Loucy (cell line): ENCODE results near the gene BMX.

Source experiments
- H2AFZ ChIP-seq: fragments of 200-600 bp; sonication (generic); 2 replicates; pipeline ENCODE4 v1.6.0; 2016; ENCODE audit warnings: antibody characterized with exemption, mild to moderate bottlenecking, low read length, moderate library complexity
- H3F3A ChIP-seq: fragments of 200-600 bp; 2 replicates; pipeline ENCODE4 v1.6.0; 2016; ENCODE audit warnings: antibody characterized with exemption, low read depth, mild to moderate bottlenecking
- H3K27me3 ChIP-seq: fragments of 200-600 bp; sonication (generic); 2 replicates; pipeline ENCODE4 v1.6.1; 2014; ENCODE audit warnings: low read length, mild to moderate bottlenecking; ENCODE audit not compliant: insufficient read depth, poor library complexity, severe bottlenecking
- H3K36me3 ChIP-seq: fragments of 200-600 bp; sonication (generic); 2 replicates; pipeline ENCODE4 v1.6.1; 2016; ENCODE audit warnings: low read length; ENCODE audit not compliant: insufficient read depth
- H3K4me1 ChIP-seq: fragments of 200-600 bp; sonication (generic); 2 replicates; pipeline ENCODE4 v1.5.1; 2014; ENCODE audit warnings: low read length, mild to moderate bottlenecking; ENCODE audit not compliant: insufficient read depth, poor library complexity, severe bottlenecking
- H3K4me2 ChIP-seq: fragments of 200-600 bp; sonication (generic); 2 replicates; pipeline ENCODE4 v1.6.0; 2014; ENCODE audit warnings: antibody characterized with exemption, low read length, low read depth, mild to moderate bottlenecking; ENCODE audit not compliant: poor library complexity, severe bottlenecking
- H3K4me3 ChIP-seq: fragments of 200-600 bp; sonication (generic); 2 replicates; pipeline ENCODE4 v1.5.1; 2014; ENCODE audit warnings: low read length, mild to moderate bottlenecking, mixed read lengths; ENCODE audit not compliant: poor library complexity, severe bottlenecking
- H3K79me2 ChIP-seq: fragments of 200-600 bp; sonication (generic); 2 replicates; pipeline ENCODE4 v1.6.1; 2014; ENCODE audit warnings: low read length; ENCODE audit not compliant: insufficient read depth
- H3K9ac ChIP-seq: fragments of 200-600 bp; sonication (generic); 2 replicates; pipeline ENCODE4 v1.6.0; 2014; ENCODE audit warnings: mild to moderate bottlenecking, low read depth, low read length, moderate library complexity; ENCODE audit not compliant: poor library complexity, severe bottlenecking
- H3K9me2 ChIP-seq: fragments of 200-600 bp; sonication (generic); replicated peaks from 2 replicates; pipeline ENCODE4 v1.6.1; 2016; ENCODE audit warnings: low read depth, low read length, mixed read lengths
- H3K9me3 ChIP-seq: fragments of 200-600 bp; sonication (generic); 2 replicates; pipeline ENCODE4 v1.6.1; 2014; ENCODE audit warnings: mild to moderate bottlenecking, antibody characterized with exemption, low read length, low read depth; ENCODE audit not compliant: insufficient read depth
- H4K20me1 ChIP-seq: fragments of 200-600 bp; sonication (generic); 2 replicates; pipeline ENCODE4 v1.6.0; 2014; ENCODE audit warnings: antibody characterized with exemption, low read length, mild to moderate bottlenecking; ENCODE audit not compliant: insufficient read depth, poor library complexity, severe bottlenecking
- CTCF ChIP-seq: fragments of 200-600 bp; sonication (generic); conservative IDR thresholded peaks from 2 replicates; pipeline ENCODE4 v1.5.1; 2014; ENCODE audit warnings: mild to moderate bottlenecking, antibody characterized with exemption, low read length
- EZH2phosphoT487 ChIP-seq: fragments of 200-600 bp; IDR thresholded peaks from 2 replicates; pipeline ENCODE4 v1.6.1; 2018; ENCODE audit warnings: antibody characterized with exemption, mild to moderate bottlenecking, moderate library complexity, borderline replicate concordance

Gene BMX

DNA sequence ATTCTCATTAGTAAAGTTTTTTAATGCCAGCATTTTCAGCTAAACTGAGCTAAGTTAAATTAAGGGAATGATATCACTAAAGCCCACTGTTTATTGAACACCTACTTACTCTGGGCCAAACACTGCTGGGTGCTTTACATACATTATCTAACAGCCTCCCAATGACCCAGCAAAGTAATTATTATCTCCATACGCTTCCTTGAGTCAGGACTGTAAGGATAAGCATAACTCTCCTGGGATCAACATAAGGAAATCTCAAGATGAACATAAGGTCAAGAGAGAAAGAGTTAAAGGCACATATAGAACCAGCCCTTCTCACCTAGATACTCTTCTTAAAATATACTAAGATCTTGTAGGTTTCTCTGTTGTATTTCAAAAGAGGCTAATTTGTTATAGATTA lies 13.7 kb downstream of the BMX start:
- no peaks in the 10 kb centered on the region for H3K27me3 ChIP-seq
- H2AFZ ChIP-seq = no peak overlapping the region
- H3K9me2 ChIP-seq = no peaks in the 10 kb centered on the region
- H3K4me1 ChIP-seq = peaks cover 33% of the 10 kb centered on the region
- no peaks in the 10 kb centered on the region for H3K9me3 ChIP-seq
- no peaks in the 10 kb centered on the region; the same call in 1 of the 2 replicates for H3F3A ChIP-seq
- no peaks in the 10 kb centered on the region for H3K36me3 ChIP-seq
- H3K9ac ChIP-seq = no peak overlapping the region
- no peaks in the 10 kb centered on the region for H3K79me2 ChIP-seq
- H3K4me2 ChIP-seq = no peak overlapping the region
- no peak overlapping the region for H3K4me3 ChIP-seq
- H4K20me1 ChIP-seq = no peaks in the 10 kb centered on the region
- TF ChIP-seq CTCF = no peak
- TF ChIP-seq EZH2phosphoT487 = no peak

DNA sequence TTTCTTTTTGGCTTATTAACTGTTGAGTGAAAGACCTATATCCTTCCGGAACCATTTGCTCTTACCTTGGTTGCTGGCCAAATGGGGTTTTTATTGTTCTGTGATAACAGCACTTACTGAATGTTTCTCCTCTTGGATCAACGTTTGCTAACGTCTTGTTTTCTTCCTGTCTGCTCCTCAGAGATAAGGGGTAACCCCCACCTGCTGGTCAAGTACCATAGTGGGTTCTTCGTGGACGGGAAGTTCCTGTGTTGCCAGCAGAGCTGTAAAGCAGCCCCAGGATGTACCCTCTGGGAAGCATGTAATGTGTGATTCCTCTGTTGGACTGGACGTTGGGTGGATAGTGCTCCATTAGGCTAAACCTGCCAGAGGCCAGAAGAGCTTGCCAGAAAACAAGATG lies 15.3 kb downstream of the BMX start:
- no peaks in the 10 kb centered on the region for H4K20me1 ChIP-seq
- no peaks in the 10 kb centered on the region for H3K79me2 ChIP-seq
- no peaks in the 10 kb centered on the region for H3K9me2 ChIP-seq
- no peaks in the 10 kb centered on the region for H3K9me3 ChIP-seq
- H3K4me1 ChIP-seq = peaks cover 33% of the 10 kb centered on the region
- H3K36me3 ChIP-seq = no peaks in the 10 kb centered on the region
- 0 out of 2 replicates have a peak overlapping the region, but pooled peaks have one; percentile 50 for H2AFZ ChIP-seq
- peak overlapping the region; percentile 53 for H3K9ac ChIP-seq
- no peaks in the 10 kb centered on the region for H3K27me3 ChIP-seq
- peak overlapping the region; percentile 26 for H3K4me3 ChIP-seq
- H3F3A ChIP-seq = no peaks in the 10 kb centered on the region; the same call in 1 of the 2 replicates
- TF ChIP-seq CTCF (no peak), EZH2phosphoT487 (no peak)
- peak overlapping the region; percentile 59 for H3K4me2 ChIP-seq

DNA sequence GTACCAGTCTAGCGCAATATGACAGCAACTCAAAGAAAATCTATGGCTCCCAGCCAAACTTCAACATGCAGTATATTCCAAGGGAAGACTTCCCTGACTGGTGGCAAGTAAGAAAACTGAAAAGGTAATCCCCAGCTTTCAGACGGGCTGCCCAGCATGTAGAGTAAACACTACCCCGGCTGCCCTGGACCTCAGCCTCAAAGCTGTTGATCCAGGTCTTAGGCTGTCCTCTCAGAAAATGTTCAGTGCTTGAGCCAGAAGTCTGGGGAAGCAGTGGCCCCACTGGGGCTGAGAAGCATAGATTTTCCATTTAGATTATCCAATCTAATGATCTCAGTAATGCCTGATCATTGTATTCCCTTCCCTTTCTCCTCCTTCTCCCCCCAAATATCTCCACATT lies 21.9 kb downstream of the BMX start:
- no peaks in the 10 kb centered on the region for H3K79me2 ChIP-seq
- H2AFZ ChIP-seq = no peak overlapping the region

More for the DNA sequence above, 21.9 kb downstream of the BMX start:
- Histone ChIP-seq H3K9ac (no peak overlapping the region), H4K20me1 (no peaks in the 10 kb centered on the region), H3K9me3 (no peaks in the 10 kb centered on the region), H3F3A (no peaks in the 10 kb centered on the region), H3K4me1 (no peaks in the 10 kb centered on the region), H3K4me2 (no peak overlapping the region), H3K36me3 (no peaks in the 10 kb centered on the region), H3K9me2 (no peaks in the 10 kb centered on the region), H3K4me3 (no peak overlapping the region), H3K27me3 (no peaks in the 10 kb centered on the region)
- TF ChIP-seq EZH2phosphoT487 (no peak), CTCF (no peak)
